T1000 (cell line): ENCODE data around the gene LMLN.
"Not testable (repeated sequence)": the region's sequence is repeated elsewhere in the genome, so short reads cannot be mapped to it uniquely, and the experiment has no call there.

Experiments
- DNase-seq: peaks from one replicate; lab custom pipeline; 2025; ENCODE audit warnings: mixed read lengths; lab: John Stamatoyannopoulos, UW

LMLN gene, protein sequence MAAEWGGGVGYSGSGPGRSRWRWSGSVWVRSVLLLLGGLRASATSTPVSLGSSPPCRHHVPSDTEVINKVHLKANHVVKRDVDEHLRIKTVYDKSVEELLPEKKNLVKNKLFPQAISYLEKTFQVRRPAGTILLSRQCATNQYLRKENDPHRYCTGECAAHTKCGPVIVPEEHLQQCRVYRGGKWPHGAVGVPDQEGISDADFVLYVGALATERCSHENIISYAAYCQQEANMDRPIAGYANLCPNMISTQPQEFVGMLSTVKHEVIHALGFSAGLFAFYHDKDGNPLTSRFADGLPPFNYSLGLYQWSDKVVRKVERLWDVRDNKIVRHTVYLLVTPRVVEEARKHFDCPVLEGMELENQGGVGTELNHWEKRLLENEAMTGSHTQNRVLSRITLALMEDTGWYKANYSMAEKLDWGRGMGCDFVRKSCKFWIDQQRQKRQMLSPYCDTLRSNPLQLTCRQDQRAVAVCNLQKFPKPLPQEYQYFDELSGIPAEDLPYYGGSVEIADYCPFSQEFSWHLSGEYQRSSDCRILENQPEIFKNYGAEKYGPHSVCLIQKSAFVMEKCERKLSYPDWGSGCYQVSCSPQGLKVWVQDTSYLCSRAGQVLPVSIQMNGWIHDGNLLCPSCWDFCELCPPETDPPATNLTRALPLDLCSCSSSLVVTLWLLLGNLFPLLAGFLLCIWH

DNA sequence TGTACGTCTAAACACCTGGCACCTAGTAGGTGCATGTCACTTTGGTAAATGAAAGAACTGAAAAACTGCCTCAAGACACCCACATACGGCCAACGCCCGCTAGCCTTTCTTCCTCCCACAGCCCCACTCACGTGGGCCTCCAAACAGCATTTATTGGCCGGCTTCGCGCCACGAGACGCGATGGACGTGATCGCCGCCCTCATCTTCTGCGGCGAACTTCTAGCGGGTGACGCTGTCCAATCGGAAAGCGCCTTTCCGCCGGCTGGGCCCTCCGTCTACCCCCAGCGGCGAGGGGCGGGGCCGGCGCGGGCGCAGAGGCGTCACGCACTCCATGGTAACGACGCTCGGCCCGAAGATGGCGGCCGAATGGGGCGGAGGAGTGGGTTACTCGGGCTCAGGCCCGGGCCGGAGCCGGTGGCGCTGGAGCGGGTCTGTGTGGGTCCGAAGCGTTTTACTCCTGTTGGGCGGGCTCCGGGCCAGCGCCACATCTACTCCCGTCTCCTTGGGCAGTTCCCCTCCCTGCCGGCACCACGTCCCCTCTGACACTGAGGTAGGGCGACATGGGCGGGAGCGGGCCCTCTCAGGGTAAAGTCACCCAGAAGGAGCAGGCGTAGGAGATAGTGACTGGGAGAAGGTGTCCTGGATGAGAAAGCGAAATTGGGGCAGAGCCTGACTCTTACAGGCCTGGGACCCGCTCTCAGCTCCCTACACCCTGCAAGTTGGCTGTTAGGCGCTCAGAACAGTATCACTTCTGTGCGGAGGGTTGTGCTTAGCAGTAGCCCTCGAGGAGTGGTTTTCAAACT is at the start of gene LMLN:
Gene LMLN (plus strand): TSS at position 327 of the 803 bp plus-strand sequence. CDS start 29 bp downstream, at position 356.
- DNase-seq = peak; percentile 86

DNA sequence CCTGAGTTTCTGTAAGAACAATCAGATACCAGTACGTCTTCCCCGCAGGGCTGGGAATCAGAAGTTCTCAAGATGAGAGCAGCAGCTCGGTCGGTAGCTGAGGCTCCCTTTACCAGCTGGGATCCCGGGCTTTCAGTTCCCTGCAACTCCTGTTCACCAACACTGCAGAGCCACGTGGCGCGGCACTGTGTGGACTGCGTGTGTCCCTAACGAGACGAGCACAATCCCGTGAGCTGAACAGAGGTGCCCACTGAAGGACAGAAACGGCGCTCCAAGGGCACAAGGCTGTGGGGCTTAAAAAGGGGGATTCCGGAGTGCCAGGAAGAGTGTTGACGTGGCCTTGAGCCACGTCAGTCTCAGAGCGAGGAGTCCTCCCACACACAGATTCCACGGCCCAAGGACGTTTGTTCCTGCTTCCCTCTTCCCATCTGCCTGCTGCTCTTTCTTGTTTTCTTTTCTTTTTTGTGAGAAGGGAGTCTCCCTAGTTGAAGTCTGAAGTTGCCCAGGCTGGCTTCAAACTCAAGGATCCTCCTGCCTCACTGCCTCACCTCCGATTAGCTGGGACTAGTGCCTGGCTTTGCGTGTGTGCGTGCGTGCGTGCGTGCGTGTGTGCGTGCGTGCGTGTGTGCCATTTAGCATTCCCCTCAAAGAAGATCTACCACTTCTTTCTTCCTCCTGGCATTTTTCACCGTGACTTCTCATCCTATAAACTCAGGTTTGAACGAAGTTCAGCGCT is 47.1 kb upstream of the LMLN start:
- DNase-seq = no peak

DNA sequence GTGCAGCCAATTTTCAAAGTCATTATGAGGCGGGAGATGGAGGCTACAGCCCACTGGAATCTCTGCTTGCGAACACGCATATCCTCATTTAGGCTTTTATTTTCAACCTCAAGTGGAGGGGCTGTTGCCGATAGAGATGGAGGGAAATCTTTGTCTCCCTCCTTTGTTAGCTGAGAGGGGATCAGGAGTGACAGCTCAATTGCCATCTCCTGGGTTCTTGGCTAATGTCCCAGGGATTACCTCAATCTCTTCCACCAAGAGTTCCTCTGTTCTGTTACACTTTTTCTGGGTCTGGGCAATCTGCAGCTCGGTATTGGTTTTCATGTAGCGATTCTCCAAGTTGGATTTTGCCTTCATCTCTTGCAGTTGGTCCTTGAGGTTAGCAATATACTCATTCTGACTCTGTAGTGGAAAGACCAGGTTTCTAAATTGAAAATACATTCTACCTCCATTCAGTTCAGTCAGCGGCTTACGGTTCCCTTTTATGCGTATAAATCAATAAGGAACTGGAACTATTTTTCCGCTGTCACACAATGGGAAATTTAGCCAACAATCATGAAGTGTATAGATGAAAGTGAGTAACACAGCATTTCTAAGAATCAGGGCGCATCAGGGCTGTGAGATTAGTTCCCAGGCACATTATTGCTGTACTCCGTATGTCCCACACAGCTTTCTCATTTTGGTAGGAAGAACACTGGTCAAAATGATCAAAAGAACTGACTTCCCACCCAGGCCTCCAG is 46.2 kb upstream of the LMLN start:
- DNase-seq = no peak

DNA sequence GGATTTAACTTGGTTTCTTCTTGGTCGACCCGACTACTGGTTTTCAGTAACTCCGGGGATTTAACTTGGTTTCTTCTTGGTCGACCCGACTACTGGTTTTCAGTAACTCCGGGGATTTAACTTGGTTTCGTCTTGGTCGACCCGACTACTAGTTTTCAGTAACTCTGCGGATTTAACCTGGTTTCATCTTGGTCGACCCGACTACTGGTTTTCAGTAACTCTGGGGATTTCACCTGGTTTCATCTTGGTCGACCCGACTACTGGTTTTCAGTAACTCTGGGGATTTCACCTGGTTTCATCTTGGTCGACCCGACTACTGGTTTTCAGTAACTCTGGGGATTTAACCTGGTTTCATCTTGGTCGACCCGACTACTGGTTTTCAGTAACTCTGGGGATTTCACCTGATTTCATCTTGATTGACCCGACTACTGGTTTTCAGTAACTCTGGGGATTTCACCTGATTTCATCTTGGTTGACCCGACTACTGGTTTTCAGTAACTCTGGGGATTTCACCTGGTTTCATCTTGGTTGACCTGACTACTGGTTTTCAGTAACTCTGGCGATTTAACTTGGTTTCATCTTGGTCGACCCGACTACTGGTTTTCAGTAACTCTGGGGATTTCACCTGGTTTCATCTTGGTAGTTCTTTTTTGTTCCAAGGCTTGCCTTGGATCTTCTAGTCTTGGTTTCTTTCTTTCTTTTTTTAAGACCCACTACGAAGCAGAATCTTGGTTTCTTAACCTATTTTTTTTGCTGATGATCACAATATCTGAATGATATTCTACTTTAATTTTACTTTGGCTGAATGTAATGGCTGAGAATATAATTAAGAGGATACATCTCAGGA is 38.4 kb upstream of the LMLN start:
- DNase-seq = not testable (repeated sequence)

DNA sequence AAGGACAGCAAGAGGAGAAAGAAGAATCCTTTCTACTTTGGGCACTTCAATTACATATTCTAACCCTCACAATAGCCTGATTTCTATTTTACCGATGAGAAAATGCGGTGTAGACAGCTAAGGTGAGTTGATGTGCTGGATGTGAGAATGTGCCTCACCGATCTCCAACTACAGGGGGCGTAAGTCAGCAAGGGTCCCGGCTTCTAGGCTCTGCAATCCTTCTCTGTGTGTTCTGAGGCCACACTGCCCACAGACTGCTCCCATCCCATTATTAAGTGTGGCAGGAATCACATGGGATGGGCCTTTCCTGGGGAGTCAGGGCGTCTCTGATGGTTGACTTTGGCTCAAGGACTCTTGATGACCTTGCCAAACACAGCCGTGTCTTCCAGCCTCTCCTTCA is 33.6 kb upstream of the LMLN start:
- DNase-seq = no peak

DNA sequence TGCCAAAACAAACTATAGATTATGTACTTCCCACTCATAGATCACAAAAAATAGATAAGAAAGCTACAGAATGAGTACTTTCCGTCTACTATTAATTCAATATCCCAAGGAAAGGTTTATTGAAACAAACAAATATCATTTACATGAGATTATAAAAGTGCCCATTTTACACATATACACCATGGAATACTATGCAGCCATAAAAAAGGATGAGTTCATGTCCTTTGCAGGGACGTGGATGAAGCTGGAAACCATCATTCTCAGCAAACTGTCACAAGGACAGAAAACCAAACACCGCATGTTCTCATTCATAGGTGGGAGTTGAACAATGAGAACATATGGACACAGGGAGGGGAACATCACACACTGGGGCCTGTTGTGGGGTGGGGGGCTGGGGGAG is 32.4 kb upstream of the LMLN start:
- not testable (repeated sequence) for DNase-seq

DNA sequence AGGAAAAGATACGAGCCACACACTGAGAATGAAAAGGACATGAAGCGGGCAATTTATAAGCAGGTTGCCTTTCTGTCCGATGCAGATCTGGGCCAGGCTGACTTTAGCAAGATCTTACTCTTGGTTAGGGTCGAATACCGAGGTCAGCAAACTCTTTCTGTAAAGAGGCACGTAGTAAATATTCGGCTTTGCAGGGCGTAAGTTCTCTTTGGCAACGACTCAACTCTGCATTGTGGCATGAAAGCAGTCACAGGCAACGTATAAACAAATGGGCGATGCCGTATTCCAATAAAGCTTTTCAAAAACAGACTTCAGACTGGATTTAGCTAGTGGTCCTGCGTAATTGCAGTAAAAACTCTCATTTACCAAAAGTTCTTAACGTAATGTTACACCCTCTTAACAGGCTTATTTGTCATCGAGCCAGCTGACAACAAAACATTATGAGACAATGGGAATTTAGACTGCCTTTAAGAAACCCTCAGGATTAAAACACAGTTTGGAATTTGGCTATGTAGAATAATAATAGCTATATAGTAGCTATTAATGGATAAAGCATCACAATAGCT is 23.1 kb upstream of the LMLN start:
- no peak for DNase-seq

DNA sequence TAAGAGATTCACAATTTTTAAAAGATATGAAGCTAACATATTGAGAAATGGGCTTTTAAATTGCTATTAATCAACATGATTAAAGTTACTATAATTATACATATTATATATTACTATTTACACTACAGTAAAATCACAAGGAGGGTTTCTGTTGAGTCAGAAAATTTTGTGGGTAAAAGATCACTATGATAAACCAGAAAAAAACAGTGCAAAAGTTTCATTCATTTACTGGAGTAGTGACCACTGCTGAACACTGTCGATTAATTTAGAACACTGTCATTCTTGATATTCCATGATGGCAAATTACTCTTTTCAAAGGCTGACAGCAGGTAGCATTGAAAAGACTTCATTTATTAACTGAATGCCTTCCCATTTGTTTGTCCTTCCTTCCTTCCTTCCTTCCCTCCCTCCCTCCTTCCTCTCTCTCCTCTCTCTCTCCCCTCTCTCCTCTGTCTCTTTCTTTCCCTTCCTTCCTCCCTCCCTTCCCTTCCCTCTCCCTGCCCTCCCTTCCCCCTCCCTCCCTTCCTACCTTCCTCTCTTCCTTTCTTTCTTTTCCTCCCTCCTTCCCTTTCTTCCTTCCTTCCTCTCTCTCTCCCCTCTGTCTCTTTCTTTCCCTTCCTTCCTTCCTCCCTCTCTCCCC is 19.2 kb upstream of the LMLN start:
- no peak for DNase-seq

DNA sequence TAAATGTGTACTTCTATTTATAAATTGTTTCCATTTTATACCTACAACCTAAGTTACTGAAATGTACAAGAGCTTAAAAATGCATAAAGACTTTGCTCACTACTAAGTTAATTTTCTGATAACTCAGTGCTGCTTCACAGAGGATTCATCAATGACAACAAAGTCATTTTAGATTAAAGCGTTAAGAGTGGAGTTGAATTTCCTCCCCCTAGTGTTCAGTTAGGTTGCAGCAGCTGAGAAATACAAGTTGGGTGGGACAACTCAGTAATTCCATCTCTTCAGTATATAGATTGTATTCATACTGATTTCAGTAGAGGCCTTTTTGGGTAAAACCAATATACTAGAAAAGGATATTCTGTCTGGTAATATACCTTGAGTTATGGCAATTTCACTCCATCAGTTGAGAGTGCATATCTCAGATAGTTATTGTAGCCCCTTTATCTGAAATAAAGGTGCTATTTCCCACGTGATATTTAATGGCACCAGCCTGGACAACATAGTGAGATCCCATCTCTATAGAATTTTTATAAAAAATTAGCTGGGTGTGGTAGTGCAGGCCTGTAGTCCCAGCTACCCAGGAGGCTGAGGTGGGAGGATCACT is 17.0 kb upstream of the LMLN start:
- DNase-seq = no peak

DNA sequence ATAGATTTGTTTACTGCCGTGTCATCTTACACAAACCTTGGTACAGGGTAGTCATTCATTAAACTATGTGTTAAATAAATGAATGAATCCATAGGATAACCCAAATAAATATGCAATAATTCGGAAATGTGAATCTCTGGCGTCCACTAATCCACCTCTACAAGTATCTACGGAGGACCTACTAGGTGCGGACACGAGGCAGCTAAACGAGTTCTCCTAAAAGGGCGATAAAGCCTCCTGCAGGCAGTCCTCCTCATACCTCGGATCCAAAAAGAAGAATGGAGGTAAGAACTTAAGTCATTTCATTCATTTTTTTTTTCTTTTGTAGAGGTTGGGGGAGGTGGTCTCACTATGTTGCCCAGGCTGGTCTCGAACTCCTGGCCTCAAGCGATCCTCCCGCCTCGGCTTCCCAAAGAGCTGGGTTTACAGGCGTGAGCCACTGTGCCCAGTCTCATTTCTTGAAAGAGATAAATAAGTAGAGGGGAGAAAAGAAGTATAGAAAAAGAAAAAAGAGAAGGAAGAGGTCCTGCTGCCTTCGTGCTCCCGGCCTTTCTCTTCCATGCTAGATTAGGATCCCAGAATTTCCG is 10.7 kb upstream of the LMLN start:
- DNase-seq = no peak

DNA sequence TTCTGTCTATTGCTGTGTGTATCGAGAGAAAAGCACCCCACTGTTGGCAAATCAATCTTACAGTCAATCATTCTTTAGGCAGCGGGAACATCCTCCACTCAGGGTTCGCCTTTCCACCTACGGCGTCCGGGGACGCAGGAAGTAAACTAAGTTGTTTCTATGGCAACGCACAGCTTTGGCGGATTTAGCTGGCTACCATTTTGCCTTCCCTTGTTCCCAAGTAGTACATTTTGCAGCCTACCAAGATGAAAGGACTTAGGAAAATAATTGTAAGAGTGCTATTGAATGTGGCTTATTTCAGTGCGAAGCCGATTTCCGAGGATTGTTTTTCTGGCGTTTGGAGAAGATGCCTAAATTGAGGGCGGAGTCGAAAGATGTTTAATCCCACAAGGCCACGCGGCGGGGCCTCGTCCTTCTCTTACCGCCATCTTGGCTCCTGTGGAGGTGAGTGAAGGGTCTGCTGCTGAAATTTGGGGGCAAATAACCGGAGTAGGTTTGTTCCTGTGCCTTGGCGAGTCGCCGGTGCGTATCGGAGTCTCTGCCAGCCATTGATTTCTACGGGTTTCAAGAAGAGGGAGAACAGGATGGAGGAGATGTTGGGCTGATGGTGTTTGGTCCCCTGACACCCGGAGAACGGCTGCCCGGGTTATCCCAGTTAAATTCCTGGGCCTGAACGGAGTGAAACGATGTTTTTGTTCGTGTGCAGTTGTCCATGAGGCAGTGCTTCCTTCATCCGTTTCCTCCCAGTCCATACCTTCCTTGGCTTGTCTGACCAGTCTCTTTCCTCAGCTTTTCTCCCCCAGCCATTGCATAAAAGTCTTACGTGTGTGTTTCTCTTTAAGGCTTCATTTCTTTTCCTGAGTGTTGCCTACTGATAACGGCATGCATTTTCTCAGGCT is 10.0 kb upstream of the LMLN start, which contains the start of gene RPL35A:
Gene RPL35A (plus strand): TSS at position 413 of the 899 bp plus-strand sequence. CDS start 778 bp downstream, outside the sequence.
- peak; percentile 77 for DNase-seq

DNA sequence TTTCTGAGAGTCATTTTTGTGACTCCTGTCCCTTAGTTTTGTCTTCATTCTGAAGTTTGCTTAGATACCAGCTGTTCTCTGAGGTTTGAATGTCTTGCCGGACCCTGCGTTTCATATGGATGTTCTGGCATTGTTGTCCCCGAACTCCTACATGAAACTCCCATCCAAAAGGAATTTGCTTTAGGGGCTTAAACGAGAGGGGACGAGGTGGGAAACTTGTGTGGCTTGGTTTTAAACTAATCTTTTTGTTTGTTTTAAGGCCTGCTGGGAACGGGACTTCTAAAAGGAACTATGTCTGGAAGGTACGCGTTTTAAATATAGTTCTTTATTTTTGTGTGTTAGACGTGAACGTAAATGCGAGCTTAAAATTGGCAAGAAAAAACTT is 9.3 kb upstream of the LMLN start:
- DNase-seq = no peak

DNA sequence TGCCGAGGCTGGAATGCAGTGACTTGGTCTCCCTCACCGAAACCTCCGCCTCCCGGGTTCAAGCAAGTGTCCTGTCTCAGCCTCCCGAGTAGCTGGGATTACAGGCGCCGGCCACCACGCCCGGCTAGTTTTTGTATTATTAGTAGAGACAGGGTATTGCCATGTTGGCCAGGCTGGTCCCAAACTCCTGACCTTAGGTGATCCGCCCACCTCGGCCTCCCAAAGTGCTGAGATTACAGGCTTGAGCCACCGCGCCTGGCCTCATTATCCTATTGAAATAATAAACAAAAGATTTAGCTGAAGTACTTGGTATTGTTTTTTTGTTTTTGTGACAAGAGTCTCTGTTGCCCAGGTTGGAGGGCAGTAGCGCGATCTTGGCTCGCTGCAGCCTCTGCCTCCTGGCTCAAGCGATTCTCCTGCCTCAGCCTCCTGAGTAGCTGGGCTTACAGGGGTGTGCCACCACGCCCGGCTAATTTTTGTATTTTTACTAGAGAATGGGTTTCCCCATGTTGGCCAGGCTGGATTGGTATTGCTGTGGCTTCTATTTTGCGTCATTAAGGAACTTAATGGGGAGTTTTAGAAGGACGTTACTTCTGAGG is 8.5 kb upstream of the LMLN start:
- DNase-seq = no peak

DNA sequence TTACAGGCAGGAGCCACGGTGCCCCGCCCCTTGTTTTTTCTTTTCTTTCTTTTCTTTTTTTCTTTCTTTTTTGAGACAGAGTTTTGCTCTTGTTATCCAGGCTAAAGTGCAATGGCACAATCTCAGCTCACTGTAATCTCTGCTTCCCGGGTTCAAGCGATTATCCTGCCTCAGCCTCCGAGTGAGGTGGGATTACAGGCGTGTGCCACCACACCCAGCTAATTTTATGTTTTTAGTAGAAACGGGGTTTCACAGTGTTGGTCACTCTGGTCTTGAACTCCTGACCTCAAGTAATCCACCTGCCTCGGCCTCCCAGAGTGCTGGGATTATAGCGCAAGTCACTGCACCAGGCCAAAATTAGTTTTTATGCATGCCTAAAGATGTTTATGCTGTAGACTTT is 7.6 kb upstream of the LMLN start:
- DNase-seq = no peak

DNA sequence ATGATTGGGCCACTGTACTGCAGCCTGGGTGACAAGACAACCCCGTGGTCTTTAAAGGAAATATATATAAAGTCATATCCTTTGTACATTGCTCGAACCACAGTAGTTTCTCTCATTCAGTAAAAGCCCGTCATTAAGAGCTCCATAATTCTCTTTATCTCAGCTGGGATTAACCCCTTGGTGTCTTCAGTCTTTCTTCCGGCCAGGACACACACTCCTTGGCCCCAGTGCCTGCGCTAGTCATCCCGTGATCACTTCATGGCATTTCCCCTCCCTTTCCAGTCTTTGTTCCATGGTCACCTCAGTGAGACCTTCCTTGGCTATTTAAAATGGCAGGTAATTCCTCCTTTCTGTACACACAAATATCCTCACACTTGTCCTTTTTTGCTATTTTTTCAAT is 6.7 kb upstream of the LMLN start:
- DNase-seq = no peak

DNA sequence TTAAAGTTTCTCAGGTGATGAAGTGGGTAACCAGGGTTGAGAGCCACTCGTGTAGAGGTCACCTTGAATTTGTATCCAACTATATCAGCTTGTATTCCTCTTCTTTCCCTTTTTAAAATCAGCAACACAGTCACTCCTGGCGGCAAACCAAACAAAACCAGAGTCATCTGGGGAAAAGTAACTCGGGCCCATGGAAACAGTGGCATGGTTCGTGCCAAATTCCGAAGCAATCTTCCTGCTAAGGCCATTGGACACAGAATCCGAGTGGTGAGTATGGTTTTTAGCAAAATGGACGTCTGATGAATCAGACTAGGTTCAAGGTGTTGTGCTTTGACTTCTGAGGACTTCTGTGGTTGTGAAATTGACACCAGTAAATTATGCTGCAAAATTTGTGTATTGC is 6.1 kb upstream of the LMLN start:
- no peak for DNase-seq

DNA sequence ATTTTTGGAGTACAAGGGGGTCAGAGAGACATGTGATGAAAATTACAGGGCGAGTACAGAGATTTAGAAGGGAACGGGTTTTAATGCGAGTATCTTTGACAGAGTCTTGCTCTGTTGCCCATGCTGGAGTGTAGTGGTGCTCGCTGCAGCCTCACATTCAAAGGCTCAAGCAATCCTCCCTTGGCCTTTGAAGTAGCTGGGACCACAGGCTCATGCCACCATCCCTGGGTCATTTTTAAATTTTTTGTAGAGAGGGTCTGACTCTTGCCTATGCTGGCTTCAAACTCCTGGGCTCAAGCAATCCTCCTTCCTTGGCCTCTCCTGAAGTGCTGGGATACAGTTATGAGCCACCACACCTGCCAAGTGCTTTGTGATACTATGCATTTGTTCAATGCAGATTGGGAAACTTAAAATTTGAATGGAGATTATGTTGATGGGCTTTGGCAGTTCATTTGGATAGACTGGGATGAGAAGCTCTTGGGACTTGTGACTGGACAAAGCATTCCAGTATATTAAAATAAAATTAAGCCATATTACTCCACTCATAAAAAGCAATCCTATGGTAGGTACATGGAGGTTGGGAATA is 4.0 kb upstream of the LMLN start:
- DNase-seq = no peak
